ENCODE measurements around the gene SP100. TPM values are rescaled to one million over a fixed set of nuclear protein-coding genes. Genes with fewer than 3 reads are reported as not detected.

Gene SP100
- polyA plus RNA-seq, 1 donor (not counting 4 experiments of a cell fraction or from before 2014, with no cell fraction given): 136 TPM

- Histone ChIP-seq H3K9me1 (ENCODE audit: control insufficient read depth, extremely low read depth, insufficient read depth, low read length) (no peaks in the 10 kb centered on the region), H3K4me3 (ENCODE audit: control insufficient read depth in 2 of 3, extremely low read depth in 1 of 3, insufficient read depth in 2 of 3, low read depth in 1 of 3, low read length in 3 of 3) (no peak overlapping the region), H2AFZ (ENCODE audit: control insufficient read depth, low read length) (no peak overlapping the region), H3K9ac (ENCODE audit: control insufficient read depth, extremely low read depth, insufficient read depth, low read length) (no peak overlapping the region), H3K4me1 (ENCODE audit: control insufficient read depth, extremely low read depth, insufficient read depth, low read length) (no peaks in the 10 kb centered on the region), H3K9me3 (ENCODE audit: control insufficient read depth, low read depth, low read length) (no peaks in the 10 kb centered on the region), H3K36me3 (ENCODE audit: control insufficient read depth in 2 of 2, extremely low read depth in 1 of 2, insufficient read depth in 2 of 2, low read length in 2 of 2) (peaks cover 9 to 35% of the 10 kb centered on the region in 2 experiments), H3K79me2 (ENCODE audit: control insufficient read depth, insufficient read depth, low read length) (no peaks in the 10 kb centered on the region), H3K27ac (ENCODE audit: control insufficient read depth, insufficient read depth, low read length) (no peak overlapping the region), H4K20me1 (ENCODE audit: control insufficient read depth, extremely low read depth, insufficient read depth, low read length) (no peaks in the 10 kb centered on the region), H3K4me2 (ENCODE audit: control insufficient read depth, extremely low read depth, insufficient read depth, low read depth, low read length) (no peak overlapping the region), H3K27me3 (ENCODE audit: control insufficient read depth, extremely low read depth, insufficient read depth, low read length) (no peaks in the 10 kb centered on the region)
- DNase-seq (ENCODE audit: low read depth, low spot score) (no peak), FAIRE-seq (no peak)
- dilution Hi-C loops (cut with MboI; ENCODE audit: extremely low pct_ligation_motif_present, low sequenced_read_pairs): no loop called here
- no peak for TF ChIP-seq EZH2 (IDR thresholded peaks at IDR 0.05; ENCODE audit: low read length)
These were observed 86.6 kb downstream of the SP100 start for GRCh38 chr2:230502593-230502992.

GRCh38 chr2:230503798-230504197, 87.8 kb downstream of the SP100 start:
- H3K36me3 ChIP-seq (ENCODE audit: control insufficient read depth in 2 of 2, extremely low read depth in 1 of 2, insufficient read depth in 2 of 2, low read length in 2 of 2): peaks cover 9 to 31% of the 10 kb centered on the region in 2 experiments
- H4K20me1 ChIP-seq (ENCODE audit: control insufficient read depth, extremely low read depth, insufficient read depth, low read length): no peaks in the 10 kb centered on the region
- TF ChIP-seq CTCF (optimal IDR thresholded peaks at IDR 0.05 in 1 of 3, IDR thresholded peaks at IDR 0.05 in 1 of 3, conservative IDR thresholded peaks at IDR 0.05 in 1 of 3; ENCODE audit: extremely low read depth in 1 of 3, insufficient read depth in 2 of 3, low read length in 3 of 3) (no peak), EZH2 (IDR thresholded peaks at IDR 0.05; ENCODE audit: low read length) (no peak)
- H3K9me1 ChIP-seq (ENCODE audit: control insufficient read depth, extremely low read depth, insufficient read depth, low read length): no peaks in the 10 kb centered on the region
- FAIRE-seq (no peak), DNase-seq (ENCODE audit: low read depth, low spot score) (no peak)
- H2AFZ ChIP-seq (ENCODE audit: control insufficient read depth, low read length): no peak overlapping the region
- no peaks in the 10 kb centered on the region for H3K27me3 ChIP-seq (ENCODE audit: control insufficient read depth, extremely low read depth, insufficient read depth, low read length)
- H3K4me1 ChIP-seq (ENCODE audit: control insufficient read depth, extremely low read depth, insufficient read depth, low read length): no peaks in the 10 kb centered on the region
- dilution Hi-C loops (cut with MboI; ENCODE audit: extremely low pct_ligation_motif_present, low sequenced_read_pairs): no loop called here
- no peak overlapping the region for H3K4me3 ChIP-seq (ENCODE audit: control insufficient read depth in 2 of 3, extremely low read depth in 1 of 3, insufficient read depth in 2 of 3, low read depth in 1 of 3, low read length in 3 of 3)
- H3K79me2 ChIP-seq (ENCODE audit: control insufficient read depth, insufficient read depth, low read length): no peaks in the 10 kb centered on the region
- no peak overlapping the region for H3K4me2 ChIP-seq (ENCODE audit: control insufficient read depth, extremely low read depth, insufficient read depth, low read depth, low read length)
- H3K27ac ChIP-seq (ENCODE audit: control insufficient read depth, insufficient read depth, low read length): no peak overlapping the region
- no peak overlapping the region for H3K9ac ChIP-seq (ENCODE audit: control insufficient read depth, extremely low read depth, insufficient read depth, low read length)
- no peaks in the 10 kb centered on the region for H3K9me3 ChIP-seq (ENCODE audit: control insufficient read depth, low read depth, low read length)

- TF ChIP-seq CTCF (optimal IDR thresholded peaks at IDR 0.05 in 1 of 3, IDR thresholded peaks at IDR 0.05 in 1 of 3, conservative IDR thresholded peaks at IDR 0.05 in 1 of 3; ENCODE audit: extremely low read depth in 1 of 3, insufficient read depth in 2 of 3, low read length in 3 of 3): no peak
- no peak for TF ChIP-seq EZH2 (IDR thresholded peaks at IDR 0.05; ENCODE audit: low read length)
- no peak overlapping the region for H3K27ac ChIP-seq (ENCODE audit: control insufficient read depth, insufficient read depth, low read length)
- no peak for FAIRE-seq
- no peaks in the 10 kb centered on the region for H4K20me1 ChIP-seq (ENCODE audit: control insufficient read depth, extremely low read depth, insufficient read depth, low read length)
- dilution Hi-C loops (cut with MboI; ENCODE audit: extremely low pct_ligation_motif_present, low sequenced_read_pairs): no loop called here
- no peaks in the 10 kb centered on the region for H3K4me1 ChIP-seq (ENCODE audit: control insufficient read depth, extremely low read depth, insufficient read depth, low read length)
- H3K4me3 ChIP-seq (ENCODE audit: control insufficient read depth in 2 of 3, extremely low read depth in 1 of 3, insufficient read depth in 2 of 3, low read depth in 1 of 3, low read length in 3 of 3): no peak overlapping the region
- DNase-seq (ENCODE audit: low read depth, low spot score): no peak
- H3K36me3 ChIP-seq (ENCODE audit: control insufficient read depth in 2 of 2, extremely low read depth in 1 of 2, insufficient read depth in 2 of 2, low read length in 2 of 2): peaks cover 8 to 24% of the 10 kb centered on the region in 2 experiments
- no peaks in the 10 kb centered on the region for H3K9me1 ChIP-seq (ENCODE audit: control insufficient read depth, extremely low read depth, insufficient read depth, low read length)
- no peaks in the 10 kb centered on the region for H3K9me3 ChIP-seq (ENCODE audit: control insufficient read depth, low read depth, low read length)
- H3K4me2 ChIP-seq (ENCODE audit: control insufficient read depth, extremely low read depth, insufficient read depth, low read depth, low read length): no peak overlapping the region
- no peak overlapping the region for H2AFZ ChIP-seq (ENCODE audit: control insufficient read depth, low read length)
- H3K79me2 ChIP-seq (ENCODE audit: control insufficient read depth, insufficient read depth, low read length): no peaks in the 10 kb centered on the region
- no peaks in the 10 kb centered on the region for H3K27me3 ChIP-seq (ENCODE audit: control insufficient read depth, extremely low read depth, insufficient read depth, low read length)
- H3K9ac ChIP-seq (ENCODE audit: control insufficient read depth, extremely low read depth, insufficient read depth, low read length): no peak overlapping the region
These were observed 89.2 kb downstream of the SP100 start for GRCh38 chr2:230505162-230505561.
